WTC11 (cell line): ENCODE results near the gene OSBPL6. TPM values are rescaled to one million over a fixed set of nuclear protein-coding genes. Genes with fewer than 3 reads are reported as not detected.
"Not testable (repeated sequence)": the region's sequence is repeated elsewhere in the genome, so short reads cannot be mapped to it uniquely, and the experiment has no call there.

Experiments used
- ATAC-seq: fragments of 200-7000 bp; cut with Tn5 transposase; 2 replicates; pipeline ENCODE4 v1.10.0; 2021; ENCODE audit warnings: mild to moderate bottlenecking, moderate library complexity
- CTCF ChIA-PET: fragments of 300-600 bp; sonication (Branson Sonifier 250); formaldehyde crosslinking; loops from one replicate; lab custom pipeline; 2021; ENCODE audit warnings: antibody characterized with exemption; lab: Charles Lee
- POLR2A ChIA-PET: fragments of 350-600 bp; sonication (Branson Sonifier 250); formaldehyde crosslinking; loops from one replicate; lab custom pipeline; 2021; ENCODE audit warnings: antibody characterized with exemption; lab: Charles Lee
- DNase-seq: peaks from one replicate; pipeline ENCODE4 v3.0.0; 2021; ENCODE audit warnings: low spot score
- H3K27ac Mint-ChIP-seq: 2 replicates; pipeline ENCODE4 v1.8.0; 2021; ENCODE audit warnings: mixed read lengths
- H3K27me3 Mint-ChIP-seq: 2 replicates; pipeline ENCODE4 v1.8.0; 2021; ENCODE audit warnings: low read depth, mild to moderate bottlenecking, moderate library complexity, mixed read lengths
- H3K36me3 Mint-ChIP-seq: 2 replicates; pipeline ENCODE4 v1.8.0; 2021; ENCODE audit warnings: mixed read lengths
- H3K4me1 Mint-ChIP-seq: 2 replicates; pipeline ENCODE4 v1.8.0; 2022; ENCODE audit warnings: mixed read lengths
- H3K4me3 Mint-ChIP-seq: 2 replicates; pipeline ENCODE4 v1.8.0; 2021; ENCODE audit warnings: mild to moderate bottlenecking, moderate library complexity, mixed read lengths
- H3K9me3 Mint-ChIP-seq: 2 replicates; pipeline ENCODE4 v1.8.0; 2021; ENCODE audit warnings: mixed read lengths
- JUN ChIP-seq: sonication (generic); formaldehyde crosslinking; IDR thresholded peaks from 2 replicates; pipeline ENCODE4 v1.8.0; 2023; ENCODE audit warnings: mild to moderate bottlenecking, missing genetic modification reagents
- NR2C2 ChIP-seq: sonication (generic); formaldehyde crosslinking; IDR thresholded peaks from 2 replicates; pipeline ENCODE4 v1.8.0; 2022; ENCODE audit warnings: mild to moderate bottlenecking, missing genetic modification reagents
- RELA ChIP-seq: sonication (generic); formaldehyde crosslinking; IDR thresholded peaks from 2 replicates; pipeline ENCODE4 v1.8.1; 2022; ENCODE audit warnings: missing genetic modification reagents, mild to moderate bottlenecking, borderline replicate concordance
- SP1 ChIP-seq: sonication (generic); formaldehyde crosslinking; conservative IDR thresholded peaks from 2 replicates; pipeline ENCODE4 v1.8.1; 2022; ENCODE audit warnings: missing genetic modification reagents
- ZBTB21 ChIP-seq: sonication (generic); formaldehyde crosslinking; IDR thresholded peaks from 2 replicates; pipeline ENCODE4 v1.8.1; 2023; ENCODE audit warnings: mild to moderate bottlenecking, missing genetic modification reagents, borderline replicate concordance
- ZNF219 ChIP-seq: sonication (generic); formaldehyde crosslinking; IDR thresholded peaks from 2 replicates; pipeline ENCODE4 v1.8.0; 2023; ENCODE audit warnings: missing genetic modification reagents, mild to moderate bottlenecking, borderline replicate concordance
- total RNA-seq: library from RNA; stranded (reverse); gene quantifications from 3 replicates; pipeline ENCODE4 v1.2.3, GENCODE V29; 2021
- TF ChIP-seq, protein P1 (sequence below): sonication (generic); formaldehyde crosslinking; IDR thresholded peaks from 2 replicates; pipeline ENCODE4 v1.8.1; 2022; ENCODE audit warnings: low read depth, mild to moderate bottlenecking, moderate library complexity, missing genetic modification reagents, borderline replicate concordance
- TF ChIP-seq, protein P2 (sequence below): fragments of 250-450 bp; sonication (Bioruptor Pico); IDR thresholded peaks from 2 replicates; pipeline ENCODE4 v1.9.0; 2021; ENCODE audit warnings: mild to moderate bottlenecking, borderline replicate concordance
- TF ChIP-seq, protein P3 (sequence below): sonication (generic); formaldehyde crosslinking; IDR thresholded peaks from 2 replicates; pipeline ENCODE4 v1.8.0; 2022; ENCODE audit warnings: mild to moderate bottlenecking, missing genetic modification reagents
- TF ChIP-seq, protein P4 (sequence below): fragments of 250-450 bp; sonication (Bioruptor Pico); IDR thresholded peaks from 2 replicates; pipeline ENCODE4 v1.9.0; 2021; ENCODE audit warnings: mild to moderate bottlenecking
- TF ChIP-seq, protein P5 (sequence below): sonication (generic); formaldehyde crosslinking; IDR thresholded peaks from 2 replicates; pipeline ENCODE4 v1.8.0; 2023; ENCODE audit warnings: missing genetic modification reagents
- TF ChIP-seq, protein P6 (sequence below): sonication (generic); formaldehyde crosslinking; IDR thresholded peaks from 2 replicates; pipeline ENCODE4 v1.8.1; 2023; ENCODE audit warnings: mild to moderate bottlenecking, missing genetic modification reagents, moderate library complexity
- TF ChIP-seq, protein P7 (sequence below): sonication (generic); formaldehyde crosslinking; IDR thresholded peaks from 2 replicates; pipeline ENCODE4 v1.8.1; 2023; ENCODE audit warnings: mild to moderate bottlenecking, missing genetic modification reagents, moderate library complexity
- TF ChIP-seq, protein P8 (sequence below): fragments of 200-600 bp; IDR thresholded peaks from 2 replicates; pipeline ENCODE4 v1.8.0; 2022; ENCODE audit warnings: antibody characterized with exemption

OSBPL6 gene
- total RNA-seq, 1 experiment from 2014 or later: 9.2 TPM

DNA sequence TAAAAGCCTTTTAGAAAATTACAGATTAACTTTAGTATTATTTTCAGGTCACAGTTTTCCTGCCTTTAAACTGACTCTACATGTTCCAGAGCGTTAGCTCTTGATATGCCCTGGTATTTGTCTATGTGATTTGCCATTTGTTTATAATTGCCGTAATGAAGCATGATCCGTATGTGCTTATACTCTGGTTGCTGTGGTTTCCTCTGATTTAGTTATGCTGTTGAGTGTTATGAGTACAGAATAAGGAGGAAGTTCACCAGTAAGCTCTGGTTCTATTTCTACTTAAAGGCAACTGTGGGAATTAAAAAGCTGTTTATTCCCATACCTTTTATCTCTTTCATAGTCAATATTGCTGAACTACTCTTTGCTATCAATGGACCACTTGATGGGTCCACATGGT, 123.5 kb downstream of the OSBPL6 start (continued):
- no peak for TF ChIP-seq NR2C2 (CRISPR knock-in tag)

DNA sequence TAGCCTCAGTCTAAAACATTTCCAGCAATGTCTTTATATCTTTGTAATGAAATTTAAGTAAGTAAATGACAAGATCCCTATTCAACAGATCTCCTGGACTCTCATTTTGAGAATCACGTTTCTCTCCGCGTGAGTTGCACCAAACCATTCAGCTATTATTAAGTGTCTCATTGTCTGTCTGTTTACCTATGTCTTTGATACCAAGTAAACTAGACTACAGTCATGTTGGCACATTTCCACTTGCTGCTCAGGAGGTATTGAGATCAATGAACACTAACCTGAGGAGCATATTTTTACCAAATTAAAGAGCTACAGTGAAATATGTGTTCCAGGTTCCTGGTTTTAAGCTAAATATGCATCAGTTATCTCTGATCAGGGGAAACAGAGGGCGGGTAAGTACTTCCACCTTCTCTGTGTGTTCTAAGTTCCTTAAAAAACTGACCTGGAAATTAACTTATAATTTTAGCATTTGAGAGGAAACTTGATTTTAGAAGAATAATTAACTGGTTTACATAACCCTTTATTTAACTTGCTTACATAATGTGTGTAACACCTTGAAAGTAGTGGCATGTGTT, 125.8 kb downstream of the OSBPL6 start:
- no peak for DNase-seq
- TF ChIP-seq JUN: no peak
- TF ChIP-seq ZNF219: no peak
- TF ChIP-seq, protein P1, sequence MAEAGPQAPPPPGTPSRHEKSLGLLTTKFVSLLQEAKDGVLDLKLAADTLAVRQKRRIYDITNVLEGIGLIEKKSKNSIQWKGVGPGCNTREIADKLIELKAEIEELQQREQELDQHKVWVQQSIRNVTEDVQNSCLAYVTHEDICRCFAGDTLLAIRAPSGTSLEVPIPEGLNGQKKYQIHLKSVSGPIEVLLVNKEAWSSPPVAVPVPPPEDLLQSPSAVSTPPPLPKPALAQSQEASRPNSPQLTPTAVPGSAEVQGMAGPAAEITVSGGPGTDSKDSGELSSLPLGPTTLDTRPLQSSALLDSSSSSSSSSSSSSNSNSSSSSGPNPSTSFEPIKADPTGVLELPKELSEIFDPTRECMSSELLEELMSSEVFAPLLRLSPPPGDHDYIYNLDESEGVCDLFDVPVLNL (CRISPR knock-in tag): no peak
- no peak for TF ChIP-seq SP1 (CRISPR knock-in tag)
- TF ChIP-seq, protein P2, sequence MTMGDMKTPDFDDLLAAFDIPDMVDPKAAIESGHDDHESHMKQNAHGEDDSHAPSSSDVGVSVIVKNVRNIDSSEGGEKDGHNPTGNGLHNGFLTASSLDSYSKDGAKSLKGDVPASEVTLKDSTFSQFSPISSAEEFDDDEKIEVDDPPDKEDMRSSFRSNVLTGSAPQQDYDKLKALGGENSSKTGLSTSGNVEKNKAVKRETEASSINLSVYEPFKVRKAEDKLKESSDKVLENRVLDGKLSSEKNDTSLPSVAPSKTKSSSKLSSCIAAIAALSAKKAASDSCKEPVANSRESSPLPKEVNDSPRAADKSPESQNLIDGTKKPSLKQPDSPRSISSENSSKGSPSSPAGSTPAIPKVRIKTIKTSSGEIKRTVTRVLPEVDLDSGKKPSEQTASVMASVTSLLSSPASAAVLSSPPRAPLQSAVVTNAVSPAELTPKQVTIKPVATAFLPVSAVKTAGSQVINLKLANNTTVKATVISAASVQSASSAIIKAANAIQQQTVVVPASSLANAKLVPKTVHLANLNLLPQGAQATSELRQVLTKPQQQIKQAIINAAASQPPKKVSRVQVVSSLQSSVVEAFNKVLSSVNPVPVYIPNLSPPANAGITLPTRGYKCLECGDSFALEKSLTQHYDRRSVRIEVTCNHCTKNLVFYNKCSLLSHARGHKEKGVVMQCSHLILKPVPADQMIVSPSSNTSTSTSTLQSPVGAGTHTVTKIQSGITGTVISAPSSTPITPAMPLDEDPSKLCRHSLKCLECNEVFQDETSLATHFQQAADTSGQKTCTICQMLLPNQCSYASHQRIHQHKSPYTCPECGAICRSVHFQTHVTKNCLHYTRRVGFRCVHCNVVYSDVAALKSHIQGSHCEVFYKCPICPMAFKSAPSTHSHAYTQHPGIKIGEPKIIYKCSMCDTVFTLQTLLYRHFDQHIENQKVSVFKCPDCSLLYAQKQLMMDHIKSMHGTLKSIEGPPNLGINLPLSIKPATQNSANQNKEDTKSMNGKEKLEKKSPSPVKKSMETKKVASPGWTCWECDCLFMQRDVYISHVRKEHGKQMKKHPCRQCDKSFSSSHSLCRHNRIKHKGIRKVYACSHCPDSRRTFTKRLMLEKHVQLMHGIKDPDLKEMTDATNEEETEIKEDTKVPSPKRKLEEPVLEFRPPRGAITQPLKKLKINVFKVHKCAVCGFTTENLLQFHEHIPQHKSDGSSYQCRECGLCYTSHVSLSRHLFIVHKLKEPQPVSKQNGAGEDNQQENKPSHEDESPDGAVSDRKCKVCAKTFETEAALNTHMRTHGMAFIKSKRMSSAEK (CRISPR knock-in tag): no peak
- TF ChIP-seq, protein P3, sequence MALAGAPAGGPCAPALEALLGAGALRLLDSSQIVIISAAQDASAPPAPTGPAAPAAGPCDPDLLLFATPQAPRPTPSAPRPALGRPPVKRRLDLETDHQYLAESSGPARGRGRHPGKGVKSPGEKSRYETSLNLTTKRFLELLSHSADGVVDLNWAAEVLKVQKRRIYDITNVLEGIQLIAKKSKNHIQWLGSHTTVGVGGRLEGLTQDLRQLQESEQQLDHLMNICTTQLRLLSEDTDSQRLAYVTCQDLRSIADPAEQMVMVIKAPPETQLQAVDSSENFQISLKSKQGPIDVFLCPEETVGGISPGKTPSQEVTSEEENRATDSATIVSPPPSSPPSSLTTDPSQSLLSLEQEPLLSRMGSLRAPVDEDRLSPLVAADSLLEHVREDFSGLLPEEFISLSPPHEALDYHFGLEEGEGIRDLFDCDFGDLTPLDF (CRISPR knock-in tag): no peak
- TF ChIP-seq, protein P4, sequence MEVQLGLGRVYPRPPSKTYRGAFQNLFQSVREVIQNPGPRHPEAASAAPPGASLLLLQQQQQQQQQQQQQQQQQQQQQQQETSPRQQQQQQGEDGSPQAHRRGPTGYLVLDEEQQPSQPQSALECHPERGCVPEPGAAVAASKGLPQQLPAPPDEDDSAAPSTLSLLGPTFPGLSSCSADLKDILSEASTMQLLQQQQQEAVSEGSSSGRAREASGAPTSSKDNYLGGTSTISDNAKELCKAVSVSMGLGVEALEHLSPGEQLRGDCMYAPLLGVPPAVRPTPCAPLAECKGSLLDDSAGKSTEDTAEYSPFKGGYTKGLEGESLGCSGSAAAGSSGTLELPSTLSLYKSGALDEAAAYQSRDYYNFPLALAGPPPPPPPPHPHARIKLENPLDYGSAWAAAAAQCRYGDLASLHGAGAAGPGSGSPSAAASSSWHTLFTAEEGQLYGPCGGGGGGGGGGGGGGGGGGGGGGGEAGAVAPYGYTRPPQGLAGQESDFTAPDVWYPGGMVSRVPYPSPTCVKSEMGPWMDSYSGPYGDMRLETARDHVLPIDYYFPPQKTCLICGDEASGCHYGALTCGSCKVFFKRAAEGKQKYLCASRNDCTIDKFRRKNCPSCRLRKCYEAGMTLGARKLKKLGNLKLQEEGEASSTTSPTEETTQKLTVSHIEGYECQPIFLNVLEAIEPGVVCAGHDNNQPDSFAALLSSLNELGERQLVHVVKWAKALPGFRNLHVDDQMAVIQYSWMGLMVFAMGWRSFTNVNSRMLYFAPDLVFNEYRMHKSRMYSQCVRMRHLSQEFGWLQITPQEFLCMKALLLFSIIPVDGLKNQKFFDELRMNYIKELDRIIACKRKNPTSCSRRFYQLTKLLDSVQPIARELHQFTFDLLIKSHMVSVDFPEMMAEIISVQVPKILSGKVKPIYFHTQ (CRISPR knock-in tag): no peak
- TF ChIP-seq, protein P5, sequence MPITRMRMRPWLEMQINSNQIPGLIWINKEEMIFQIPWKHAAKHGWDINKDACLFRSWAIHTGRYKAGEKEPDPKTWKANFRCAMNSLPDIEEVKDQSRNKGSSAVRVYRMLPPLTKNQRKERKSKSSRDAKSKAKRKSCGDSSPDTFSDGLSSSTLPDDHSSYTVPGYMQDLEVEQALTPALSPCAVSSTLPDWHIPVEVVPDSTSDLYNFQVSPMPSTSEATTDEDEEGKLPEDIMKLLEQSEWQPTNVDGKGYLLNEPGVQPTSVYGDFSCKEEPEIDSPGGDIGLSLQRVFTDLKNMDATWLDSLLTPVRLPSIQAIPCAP (CRISPR knock-in tag): no peak
- TF ChIP-seq, all 79 proteins: peak for 0
- POLR2A ChIA-PET: no interaction called here
- H3K27me3 Mint-ChIP-seq: no peaks in the 10 kb centered on the region
- CTCF ChIA-PET: interaction anchor here (1.2 kb wide), 1 partner anchor 208 kb away, joined by 3 read pairs; no protein-coding TSS in a partner anchor
- no peaks in the 10 kb centered on the region for H3K4me1 Mint-ChIP-seq
- no peaks in the 10 kb centered on the region for H3K36me3 Mint-ChIP-seq
- H3K27ac Mint-ChIP-seq: no peak overlapping the region
- H3K9me3 Mint-ChIP-seq: no peaks in the 10 kb centered on the region
- H3K4me3 Mint-ChIP-seq: no peak overlapping the region
- no peak for ATAC-seq

DNA sequence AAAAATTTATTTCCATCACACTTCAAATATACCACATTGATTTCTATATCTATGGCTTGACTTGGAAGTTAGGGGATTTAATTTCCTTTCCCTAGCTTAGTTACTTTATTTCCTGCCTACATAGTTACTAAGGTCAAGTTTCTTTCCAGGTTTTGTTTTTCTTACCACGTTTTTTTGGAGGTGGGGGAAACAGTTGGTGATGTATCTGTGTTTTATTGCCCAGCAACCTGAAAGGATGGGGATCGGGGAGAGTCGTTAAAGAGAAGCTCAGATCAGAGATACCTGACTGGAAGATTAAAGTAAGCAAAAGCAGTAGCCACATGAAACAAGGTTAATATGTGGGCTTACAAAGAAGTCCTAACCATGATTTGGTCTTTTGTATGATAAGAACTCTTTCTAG, 127.8 kb downstream of the OSBPL6 start:
- TF ChIP-seq, protein P6, sequence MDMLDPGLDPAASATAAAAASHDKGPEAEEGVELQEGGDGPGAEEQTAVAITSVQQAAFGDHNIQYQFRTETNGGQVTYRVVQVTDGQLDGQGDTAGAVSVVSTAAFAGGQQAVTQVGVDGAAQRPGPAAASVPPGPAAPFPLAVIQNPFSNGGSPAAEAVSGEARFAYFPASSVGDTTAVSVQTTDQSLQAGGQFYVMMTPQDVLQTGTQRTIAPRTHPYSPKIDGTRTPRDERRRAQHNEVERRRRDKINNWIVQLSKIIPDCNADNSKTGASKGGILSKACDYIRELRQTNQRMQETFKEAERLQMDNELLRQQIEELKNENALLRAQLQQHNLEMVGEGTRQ (CRISPR knock-in tag): no peak
- TF ChIP-seq ZBTB21 (no peak), RELA (CRISPR knock-in tag) (no peak)
- TF ChIP-seq, protein P7, sequence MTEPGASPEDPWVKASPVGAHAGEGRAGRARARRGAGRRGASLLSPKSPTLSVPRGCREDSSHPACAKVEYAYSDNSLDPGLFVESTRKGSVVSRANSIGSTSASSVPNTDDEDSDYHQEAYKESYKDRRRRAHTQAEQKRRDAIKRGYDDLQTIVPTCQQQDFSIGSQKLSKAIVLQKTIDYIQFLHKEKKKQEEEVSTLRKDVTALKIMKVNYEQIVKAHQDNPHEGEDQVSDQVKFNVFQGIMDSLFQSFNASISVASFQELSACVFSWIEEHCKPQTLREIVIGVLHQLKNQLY (CRISPR knock-in tag): no peak
- TF ChIP-seq, protein P8, sequence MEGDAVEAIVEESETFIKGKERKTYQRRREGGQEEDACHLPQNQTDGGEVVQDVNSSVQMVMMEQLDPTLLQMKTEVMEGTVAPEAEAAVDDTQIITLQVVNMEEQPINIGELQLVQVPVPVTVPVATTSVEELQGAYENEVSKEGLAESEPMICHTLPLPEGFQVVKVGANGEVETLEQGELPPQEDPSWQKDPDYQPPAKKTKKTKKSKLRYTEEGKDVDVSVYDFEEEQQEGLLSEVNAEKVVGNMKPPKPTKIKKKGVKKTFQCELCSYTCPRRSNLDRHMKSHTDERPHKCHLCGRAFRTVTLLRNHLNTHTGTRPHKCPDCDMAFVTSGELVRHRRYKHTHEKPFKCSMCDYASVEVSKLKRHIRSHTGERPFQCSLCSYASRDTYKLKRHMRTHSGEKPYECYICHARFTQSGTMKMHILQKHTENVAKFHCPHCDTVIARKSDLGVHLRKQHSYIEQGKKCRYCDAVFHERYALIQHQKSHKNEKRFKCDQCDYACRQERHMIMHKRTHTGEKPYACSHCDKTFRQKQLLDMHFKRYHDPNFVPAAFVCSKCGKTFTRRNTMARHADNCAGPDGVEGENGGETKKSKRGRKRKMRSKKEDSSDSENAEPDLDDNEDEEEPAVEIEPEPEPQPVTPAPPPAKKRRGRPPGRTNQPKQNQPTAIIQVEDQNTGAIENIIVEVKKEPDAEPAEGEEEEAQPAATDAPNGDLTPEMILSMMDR: no peak
- TF ChIP-seq, all 79 proteins: peak for 0
- H3K4me3 Mint-ChIP-seq: no peak overlapping the region
- H3K27me3 Mint-ChIP-seq: no peaks in the 10 kb centered on the region
- DNase-seq (no peak), ATAC-seq (no peak)
- H3K4me1 Mint-ChIP-seq: no peaks in the 10 kb centered on the region
- H3K36me3 Mint-ChIP-seq: no peaks in the 10 kb centered on the region
- H3K9me3 Mint-ChIP-seq: no peaks in the 10 kb centered on the region
- H3K27ac Mint-ChIP-seq: no peak overlapping the region
- ChIA-PET CTCF (interaction anchor here (1.7 kb wide), 1 partner anchor 93 kb away, joined by 6 read pairs; no protein-coding TSS in a partner anchor), POLR2A (no interaction called here)

DNA sequence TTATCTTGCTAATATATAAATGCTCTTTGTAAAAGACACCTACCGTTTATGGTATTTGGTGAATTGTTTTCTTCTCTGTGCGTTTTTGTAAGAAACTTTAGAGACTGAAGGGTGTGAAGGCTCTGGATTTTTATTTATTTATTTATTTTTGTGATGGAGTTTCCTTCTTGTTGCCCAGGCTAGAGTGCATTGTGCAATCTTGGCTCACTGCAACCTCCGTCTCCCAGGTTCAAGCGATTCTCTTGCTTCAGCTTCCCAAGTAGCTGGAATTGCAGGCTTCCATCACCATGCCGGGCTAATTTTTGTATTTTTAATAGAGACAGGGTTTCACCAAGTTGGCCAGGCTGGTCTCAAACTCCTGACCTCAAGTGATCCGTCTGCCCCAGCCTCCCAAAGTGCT, 129.0 kb downstream of the OSBPL6 start:
- H3K4me3 Mint-ChIP-seq, CTCF ChIA-PET, H3K4me1 Mint-ChIP-seq, H3K36me3 Mint-ChIP-seq, DNase-seq, ATAC-seq, H3K9me3 Mint-ChIP-seq, H3K27me3 Mint-ChIP-seq, H3K27ac Mint-ChIP-seq, POLR2A ChIA-PET: not testable (repeated sequence)
